Transverse colon (tissue), 4 donors: ENCODE data around the gene ASXL2.

Experiments
- CTCF ChIP-seq, 5 experiments: fragments of 200-600 bp in 3 of 5; fragments of 450-650 bp in 2 of 5; sonication (generic) in 3 of 5; IDR thresholded peaks; 1 replicate in 2 of 5; 2 replicates in 3 of 5; pipeline ENCODE4 v1.5.1; 2016 to 2017; ENCODE audit warnings: antibody characterized with exemption in 5 of 5, inconsistent platforms in 3 of 5, mild to moderate bottlenecking in 2 of 5, moderate library complexity in 1 of 5
- EP300 ChIP-seq: sonication (generic); formaldehyde crosslinking; IDR thresholded peaks from one replicate; pipeline ENCODE4 v1.6.1; 2017; ENCODE audit warnings: antibody characterized with exemption, low read depth
- POLR2A ChIP-seq: fragments of 450-650 bp; IDR thresholded peaks from one replicate; pipeline ENCODE4 v1.6.1; 2016; ENCODE audit warnings: antibody characterized with exemption, mild to moderate bottlenecking, moderate library complexity
- POLR2AphosphoS5 ChIP-seq, 3 donors: sonication (generic); formaldehyde crosslinking; IDR thresholded peaks; one replicate each; pipeline ENCODE4 v1.6.1; 2016; ENCODE audit warnings: antibody characterized with exemption in 3 of 3

- TF ChIP-seq CTCF (IDR thresholded peaks at IDR 0.05): no peak
- TF ChIP-seq POLR2A: no peak
- TF ChIP-seq POLR2AphosphoS5 (IDR thresholded peaks at IDR 0.05): no peak
- TF ChIP-seq EP300: no peak
Observed at GRCh38 chr2:25835906-25836305, 42.4 kb downstream of the ASXL2 start.
